Measurements from ENCODE around the gene RXFP2.

Gene RXFP2

GRCh38 chr13:31761951-31762350 lies 22.6 kb downstream of the RXFP2 start:
- Histone ChIP-seq H3K4me1 (ENCODE audit: low read length) (no peaks in the 10 kb centered on the region), H3K27ac (ENCODE audit: low read length) (no peak overlapping the region), H3K9ac (ENCODE audit: low read length) (no peak overlapping the region), H3K9me2 (replicated peaks; ENCODE audit: insufficient read depth, low read length) (no peaks in the 10 kb centered on the region), H3K9me3 (replicated peaks; ENCODE audit: insufficient read depth, low read length) (no peaks in the 10 kb centered on the region), H3K4me2 (ENCODE audit: low read depth, low read length) (no peak overlapping the region), H3K4me3 (ENCODE audit: low read length) (no peak overlapping the region), H3K79me2 (ENCODE audit: low read length) (no peaks in the 10 kb centered on the region), H4K20me1 (ENCODE audit: insufficient read depth, low read length) (no peaks in the 10 kb centered on the region), H3K27me3 (replicated peaks; ENCODE audit: insufficient read depth, low read length) (no peaks in the 10 kb centered on the region), H2AFZ (ENCODE audit: low read length) (no peak overlapping the region), H3K36me3 (replicated peaks; ENCODE audit: insufficient read depth, low read length) (no peaks in the 10 kb centered on the region), H3F3A (ENCODE audit: insufficient read depth, low read length) (no peaks in the 10 kb centered on the region)
- DNase-seq, result no peak
- TF ChIP-seq CTCF (IDR thresholded peaks at IDR 0.05; ENCODE audit: low read length) (no peak), EZH2 (optimal IDR thresholded peaks at IDR 0.05; ENCODE audit: low read depth, low read length) (no peak), EZH2phosphoT487 (IDR thresholded peaks at IDR 0.05; ENCODE audit: low read length) (no peak)

- Histone ChIP-seq H3K27ac (ENCODE audit: low read length) (no peak overlapping the region), H2AFZ (ENCODE audit: low read length) (no peak overlapping the region), H4K20me1 (ENCODE audit: insufficient read depth, low read length) (no peaks in the 10 kb centered on the region), H3K27me3 (replicated peaks; ENCODE audit: insufficient read depth, low read length) (no peaks in the 10 kb centered on the region), H3F3A (ENCODE audit: insufficient read depth, low read length) (no peaks in the 10 kb centered on the region), H3K9me2 (replicated peaks; ENCODE audit: insufficient read depth, low read length) (no peaks in the 10 kb centered on the region), H3K79me2 (ENCODE audit: low read length) (no peaks in the 10 kb centered on the region), H3K4me1 (ENCODE audit: low read length) (no peaks in the 10 kb centered on the region), H3K9me3 (replicated peaks; ENCODE audit: insufficient read depth, low read length) (no peaks in the 10 kb centered on the region), H3K4me3 (ENCODE audit: low read length) (no peak overlapping the region), H3K4me2 (ENCODE audit: low read depth, low read length) (no peak overlapping the region), H3K9ac (ENCODE audit: low read length) (no peak overlapping the region), H3K36me3 (replicated peaks; ENCODE audit: insufficient read depth, low read length) (no peaks in the 10 kb centered on the region)
- DNase-seq, result no peak
- TF ChIP-seq EZH2 (optimal IDR thresholded peaks at IDR 0.05; ENCODE audit: low read depth, low read length) (no peak), CTCF (IDR thresholded peaks at IDR 0.05; ENCODE audit: low read length) (no peak), EZH2phosphoT487 (IDR thresholded peaks at IDR 0.05; ENCODE audit: low read length) (no peak)
Observed at GRCh38 chr13:31764556-31764955, 25.2 kb downstream of the RXFP2 start.

GRCh38 chr13:31765138-31765785 lies 25.9 kb downstream of the RXFP2 start:
- Histone ChIP-seq H3K36me3 (replicated peaks; ENCODE audit: insufficient read depth, low read length) (no peaks in the 10 kb centered on the region), H2AFZ (ENCODE audit: low read length) (no peak overlapping the region), H3K79me2 (ENCODE audit: low read length) (no peaks in the 10 kb centered on the region), H3K4me3 (ENCODE audit: low read length) (no peak overlapping the region), H3K9me2 (replicated peaks; ENCODE audit: insufficient read depth, low read length) (no peaks in the 10 kb centered on the region), H3K9me3 (replicated peaks; ENCODE audit: insufficient read depth, low read length) (no peaks in the 10 kb centered on the region), H4K20me1 (ENCODE audit: insufficient read depth, low read length) (no peaks in the 10 kb centered on the region), H3K4me1 (ENCODE audit: low read length) (no peaks in the 10 kb centered on the region), H3K27ac (ENCODE audit: low read length) (no peak overlapping the region), H3F3A (ENCODE audit: insufficient read depth, low read length) (no peaks in the 10 kb centered on the region), H3K27me3 (replicated peaks; ENCODE audit: insufficient read depth, low read length) (no peaks in the 10 kb centered on the region), H3K4me2 (ENCODE audit: low read depth, low read length) (no peak overlapping the region), H3K9ac (ENCODE audit: low read length) (no peak overlapping the region)
- TF ChIP-seq EZH2phosphoT487 (IDR thresholded peaks at IDR 0.05; ENCODE audit: low read length), result no peak
- no peak for TF ChIP-seq CTCF (IDR thresholded peaks at IDR 0.05; ENCODE audit: low read length)
- TF ChIP-seq EZH2 (optimal IDR thresholded peaks at IDR 0.05; ENCODE audit: low read depth, low read length), result no peak
- DNase-seq, result no peak

Data from MM.1S (cell line).